ENCODE data around the gene TSPAN8.
"Not testable (repeated sequence)": the region's sequence is repeated elsewhere in the genome, so short reads cannot be mapped to it uniquely, and the experiment has no call there.

Gene TSPAN8

DNA sequence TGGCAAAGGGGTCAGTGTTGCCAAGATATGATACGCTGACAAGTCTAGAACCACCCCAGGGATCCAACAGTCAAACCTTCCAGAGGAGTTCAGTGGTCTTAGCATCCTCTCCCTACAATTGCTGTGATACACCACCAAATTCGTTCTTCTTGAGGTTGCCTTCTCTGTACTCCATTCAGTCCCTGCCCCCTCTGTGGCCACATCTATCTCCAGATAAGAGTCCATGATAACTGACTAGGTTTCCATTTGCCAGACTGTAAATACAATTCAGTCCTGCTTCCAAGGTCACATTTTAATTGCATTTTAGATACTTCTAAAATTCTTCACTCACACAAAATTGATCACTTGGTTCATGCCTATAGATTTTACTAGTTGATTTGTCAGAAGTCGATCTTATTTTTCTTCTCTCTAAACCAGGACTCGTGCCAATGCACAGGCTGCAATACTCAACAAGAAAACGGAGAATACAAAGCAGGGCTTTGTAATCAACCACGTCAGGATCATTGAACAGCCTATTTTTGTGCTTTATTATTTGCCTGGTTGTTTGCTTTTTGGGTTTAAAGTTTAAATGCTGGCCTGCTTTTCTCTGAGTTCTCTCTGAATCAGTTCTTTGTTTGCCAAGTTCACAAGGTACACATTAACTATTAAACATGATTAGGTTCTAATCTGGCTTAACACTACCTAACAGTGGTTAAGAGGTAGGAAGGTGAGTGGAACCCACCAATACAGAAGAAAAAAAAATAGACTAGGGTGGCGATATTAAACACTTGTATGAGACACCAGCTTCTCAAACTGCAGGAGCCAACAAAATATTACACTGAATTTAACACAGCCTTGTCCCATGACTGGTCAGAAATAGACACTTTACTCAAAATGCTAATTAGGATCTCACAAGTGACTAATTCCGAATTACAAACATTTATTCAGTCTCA, 5.3 kb upstream of the TSPAN8 start:
- no peak for DNase-seq

DNA sequence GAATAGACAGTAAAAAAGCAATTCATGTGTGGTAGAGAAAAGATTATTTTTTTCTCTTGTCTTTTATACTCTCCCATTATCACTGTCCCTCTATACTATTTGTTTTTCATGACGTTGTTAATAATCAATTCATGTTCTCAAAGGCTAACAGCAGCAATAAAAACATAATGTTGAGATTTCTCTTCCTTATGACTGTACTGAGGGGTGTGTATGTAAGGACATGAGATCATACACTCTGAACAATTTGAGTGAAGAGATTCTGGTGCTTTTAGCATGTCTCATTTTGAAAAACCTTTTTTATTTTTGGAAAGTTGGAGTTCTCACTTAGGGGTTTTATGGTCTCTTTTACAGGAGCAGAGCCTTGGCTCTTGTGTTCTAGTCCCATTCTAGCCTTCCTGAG, 3.8 kb upstream of the TSPAN8 start:
- DNase-seq = no peak

DNA sequence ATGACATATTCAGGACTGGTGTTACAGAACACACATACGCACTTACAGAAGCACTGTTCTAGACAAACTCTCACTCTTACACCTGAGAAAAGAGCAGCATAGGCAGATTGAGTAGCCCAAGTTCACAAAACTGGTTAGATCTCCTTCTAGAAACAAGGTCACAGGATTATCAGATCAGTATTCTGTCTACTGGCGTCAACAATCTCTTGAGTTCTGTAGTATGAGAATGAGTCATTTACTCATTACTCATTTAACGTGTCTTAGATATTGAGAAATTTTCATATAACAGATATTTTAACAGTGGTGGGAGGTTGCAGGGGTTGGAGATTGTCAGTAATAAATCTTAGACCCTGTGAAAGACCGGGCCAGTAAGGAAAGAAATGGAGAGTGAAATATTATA, 2.8 kb upstream of the TSPAN8 start:
- DNase-seq = no peak

DNA sequence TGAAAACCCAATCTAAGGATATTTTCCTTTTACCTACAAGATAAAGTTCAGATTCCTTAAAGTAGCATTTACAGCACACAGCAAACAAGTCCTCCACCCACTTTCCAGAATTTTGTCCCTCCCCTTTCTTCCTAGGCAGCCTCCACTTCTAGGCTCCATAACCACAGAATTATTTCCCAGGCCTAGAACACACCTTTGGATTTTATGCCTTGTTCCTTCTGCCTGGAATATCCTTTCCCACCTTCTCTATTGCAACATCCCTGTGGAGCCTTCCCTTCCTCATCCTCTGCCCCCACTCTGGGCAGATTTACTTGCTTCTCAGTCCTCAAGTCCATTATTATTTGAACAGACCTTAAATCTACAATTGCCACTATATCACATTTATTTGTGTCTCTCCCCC, 2.1 kb upstream of the TSPAN8 start:
- DNase-seq = no peak

GRCh38 chr12:71159264-71159663, 1.5 kb upstream of the TSPAN8 start:
- DNase-seq = no peak

GRCh38 chr12:71158361-71158882, 623 bp upstream of the TSPAN8 start:
- no peak for DNase-seq

DNA sequence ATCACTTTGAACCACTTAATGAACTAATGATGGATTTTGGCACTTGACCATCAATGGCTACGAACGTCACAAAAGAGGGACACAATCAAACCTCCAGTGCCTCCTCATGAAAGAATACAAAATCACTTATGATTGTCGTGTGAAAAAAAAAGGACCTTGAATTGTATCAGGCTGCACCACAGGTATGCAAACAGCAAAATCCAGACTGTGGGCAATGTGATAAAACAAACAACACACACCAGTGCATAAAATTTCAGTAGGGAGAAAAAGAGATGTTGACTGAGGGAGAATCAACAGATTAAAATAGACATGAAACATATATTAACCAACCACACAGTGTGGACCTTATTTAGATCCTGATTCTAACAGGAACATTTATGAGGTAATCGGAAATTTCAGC, 2.6 kb downstream of the TSPAN8 start:
- DNase-seq = no peak

GRCh38 chr12:71152851-71153250, 4.9 kb downstream of the TSPAN8 start:
- DNase-seq = no peak

- DNase-seq = not testable (repeated sequence)
Measured at GRCh38 chr12:71150041-71150440, 7.8 kb downstream of the TSPAN8 start.

- DNase-seq = no peak
Measured at GRCh38 chr12:71144682-71145081, 13.1 kb downstream of the TSPAN8 start.

- no peak for DNase-seq
Measured at GRCh38 chr12:71142956-71143355, 14.8 kb downstream of the TSPAN8 start.

DNA sequence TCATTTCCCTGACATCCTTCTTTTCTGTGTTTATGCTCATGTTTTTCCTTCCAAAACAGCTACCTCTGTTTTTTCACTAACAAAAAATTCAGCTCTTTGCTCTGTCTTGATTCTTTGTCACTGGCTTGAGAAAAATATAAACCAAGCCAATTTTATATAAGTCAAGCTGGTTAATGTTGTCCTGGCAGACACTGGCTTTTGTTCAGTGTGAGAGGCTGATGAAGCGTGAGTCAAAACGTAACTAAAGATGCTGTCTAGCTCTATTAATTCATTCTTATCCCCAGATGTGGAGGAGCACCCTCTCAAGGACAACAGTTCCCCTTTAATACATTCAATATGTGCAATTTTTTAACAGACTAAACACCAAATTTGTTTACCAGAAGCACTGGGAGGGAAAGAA, 15.8 kb downstream of the TSPAN8 start:
- DNase-seq = no peak

DNA sequence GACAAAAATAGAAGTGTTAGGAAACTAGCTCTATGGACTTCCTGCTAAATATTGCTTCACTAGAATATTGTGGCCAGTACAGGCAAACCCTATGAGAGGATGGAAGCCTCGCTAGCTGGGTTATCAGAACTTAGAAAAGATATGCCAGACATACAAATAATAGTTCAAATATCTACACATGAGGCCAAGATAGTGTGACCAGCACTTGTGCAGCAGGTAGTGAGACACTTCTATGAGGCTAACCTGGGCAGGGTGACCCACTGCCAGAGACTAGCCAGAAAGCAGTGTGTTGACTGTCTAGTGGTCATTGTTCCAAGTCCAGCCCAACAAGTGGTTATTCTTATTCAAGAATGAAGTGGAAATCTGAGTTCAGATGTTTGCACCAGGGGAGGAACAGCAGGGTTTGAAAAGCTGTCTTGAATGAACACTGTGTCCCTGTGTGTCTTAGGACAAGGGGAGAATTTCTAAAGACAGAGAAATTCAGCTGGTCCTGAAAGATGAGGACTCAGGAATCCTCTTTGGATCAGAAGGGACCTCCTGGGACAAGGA, 16.3 kb downstream of the TSPAN8 start:
- no peak for DNase-seq

GRCh38 chr12:71139153-71139735, 18.6 kb downstream of the TSPAN8 start:
- no peak for DNase-seq

DNA sequence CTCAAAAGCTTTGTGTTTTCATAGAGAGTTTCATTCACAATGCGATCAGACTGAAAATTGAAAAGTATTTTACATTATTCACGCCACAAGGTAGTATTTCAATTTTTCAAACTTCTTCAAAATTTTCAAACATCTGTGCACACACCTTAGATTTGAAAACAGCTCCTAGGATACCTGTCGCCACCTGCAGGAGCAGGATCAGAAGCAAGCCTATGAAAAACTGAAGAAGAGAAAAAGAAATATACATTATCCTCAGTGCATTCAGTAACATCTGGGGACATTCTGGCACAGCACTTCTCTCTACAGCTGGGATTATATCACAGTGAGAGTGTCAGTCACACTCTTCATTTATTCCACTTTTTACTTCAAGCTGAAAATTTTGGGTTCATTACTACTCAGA, 19.8 kb downstream of the TSPAN8 start:
- no peak for DNase-seq

- no peak for DNase-seq
Measured at GRCh38 chr12:71135812-71136176, 22.0 kb downstream of the TSPAN8 start.

GRCh38 chr12:71135077-71135811, 22.6 kb downstream of the TSPAN8 start:
- DNase-seq = no peak

- no peak for DNase-seq
Measured at GRCh38 chr12:71134405-71134804, 23.4 kb downstream of the TSPAN8 start.

GRCh38 chr12:71130521-71131069, 27.2 kb downstream of the TSPAN8 start:
- no peak for DNase-seq

DNA sequence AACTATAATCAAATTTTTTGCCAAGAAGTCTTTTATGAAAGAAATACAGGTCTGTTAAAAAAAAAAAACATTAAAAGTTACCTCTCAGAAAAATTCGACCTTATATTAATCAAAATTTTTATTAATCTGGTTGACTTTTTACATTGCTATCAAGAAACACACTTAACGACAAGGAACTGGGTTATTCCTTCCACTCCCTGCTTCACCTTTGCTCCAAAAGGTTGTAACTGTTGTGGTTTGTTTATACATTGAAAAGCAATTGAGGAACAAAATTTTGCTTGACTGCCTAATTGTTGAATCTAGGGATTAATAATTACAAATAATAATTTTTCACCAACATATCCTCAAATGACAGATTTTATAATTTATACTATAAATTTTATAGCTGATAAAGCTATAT, 28.4 kb downstream of the TSPAN8 start:
- no peak for DNase-seq

GRCh38 chr12:71128191-71128788, 29.5 kb downstream of the TSPAN8 start:
- no peak for DNase-seq

GRCh38 chr12:71125949-71126348, 31.9 kb downstream of the TSPAN8 start:
- DNase-seq = no peak

GRCh38 chr12:71125515-71125914, 32.3 kb downstream of the TSPAN8 start:
- DNase-seq = no peak
